Stimulated activated CD4-positive, alpha-beta T cell treated with anti-CD3 and anti-CD28 coated beads, Interleukin-12 subunit alpha, Interleukin-12 subunit beta, amount 100 ng/mL, for 48 hours (primary cell): Measurements from ENCODE around the gene SLC39A8.
"Not testable (repeated sequence)": the region's sequence is repeated elsewhere in the genome, so short reads cannot be mapped to it uniquely, and the experiment has no call there.

Source experiments
- DNase-seq, 3 donors: peaks; one replicate each; pipeline ENCODE4 v3.0.0-alpha.2; 2020; ENCODE audit warnings: low read depth in 2 of 3, low spot score in 1 of 3

The SLC39A8 gene

DNA sequence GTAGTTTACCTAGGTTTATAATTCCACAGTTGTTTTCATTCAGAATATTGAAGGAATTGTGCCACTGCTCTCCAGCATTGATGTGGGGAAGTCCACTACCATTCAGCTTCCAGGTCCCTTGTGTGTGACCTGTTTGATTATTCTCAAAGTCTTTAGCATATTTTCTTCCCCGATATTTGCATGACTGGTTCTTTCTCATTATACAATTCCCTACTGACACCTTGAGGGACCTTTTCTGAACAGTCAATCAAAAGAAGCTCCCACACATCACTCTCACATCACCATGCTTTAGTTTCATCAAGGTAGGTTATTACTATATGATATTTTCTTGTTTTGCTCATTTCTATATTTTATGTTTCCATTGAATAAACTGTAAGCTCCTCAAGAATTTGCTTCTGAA, 44.1 kb downstream of the SLC39A8 start:
- DNase-seq = no peak

DNA sequence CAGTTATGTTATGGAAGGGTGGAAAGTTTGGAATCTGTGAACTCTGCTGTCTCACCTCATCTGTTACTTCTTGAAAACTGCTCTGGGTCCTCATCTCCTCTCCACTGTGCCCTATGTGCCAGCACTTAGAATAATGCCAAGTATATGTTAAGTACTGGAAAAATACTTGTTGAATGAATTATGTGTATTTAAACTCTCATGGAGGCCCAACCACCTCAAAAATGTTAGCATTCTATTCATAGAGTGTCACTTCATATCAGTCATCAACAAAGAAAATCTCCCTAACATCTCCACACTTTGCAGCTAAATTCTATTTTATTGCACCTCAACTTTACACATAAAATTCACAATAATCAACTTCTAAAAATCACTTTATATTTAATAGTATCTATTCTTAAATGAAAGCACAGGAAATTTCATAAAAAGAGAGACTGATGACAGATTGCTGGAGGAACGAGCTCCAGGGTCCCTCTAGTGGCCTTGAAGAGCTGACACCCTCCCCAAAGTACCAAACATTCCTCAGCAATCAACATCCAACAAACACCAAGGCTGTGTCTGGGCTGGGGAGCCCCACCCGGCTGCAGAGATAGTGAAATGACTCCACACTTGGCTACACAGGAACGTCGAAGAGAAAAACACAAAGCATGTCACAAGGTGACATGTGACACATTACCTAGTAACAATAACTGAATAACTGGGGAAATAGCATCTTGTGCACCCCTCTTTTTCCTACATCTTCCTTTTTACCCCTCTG, 45.8 kb downstream of the SLC39A8 start:
- DNase-seq = no peak

DNA sequence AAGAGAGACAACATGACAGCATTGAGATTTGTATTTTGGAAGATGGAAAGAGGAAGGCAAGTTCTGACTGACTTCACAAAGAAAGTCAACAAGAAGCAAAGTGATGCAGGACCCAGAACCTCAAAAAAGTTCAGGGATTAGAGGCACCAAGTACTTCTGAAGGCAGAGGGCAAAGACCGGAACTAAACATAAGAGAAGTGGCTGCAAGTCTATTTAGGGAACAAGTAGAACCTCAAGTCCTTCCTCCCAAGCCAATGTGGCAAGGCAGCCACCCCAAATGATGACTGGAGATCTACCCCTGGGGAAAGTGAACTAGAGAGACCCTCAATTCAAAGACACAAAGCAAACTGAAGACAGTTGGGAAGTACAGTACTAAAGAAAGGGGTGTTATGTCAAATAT, 46.6 kb downstream of the SLC39A8 start:
- no peak for DNase-seq

DNA sequence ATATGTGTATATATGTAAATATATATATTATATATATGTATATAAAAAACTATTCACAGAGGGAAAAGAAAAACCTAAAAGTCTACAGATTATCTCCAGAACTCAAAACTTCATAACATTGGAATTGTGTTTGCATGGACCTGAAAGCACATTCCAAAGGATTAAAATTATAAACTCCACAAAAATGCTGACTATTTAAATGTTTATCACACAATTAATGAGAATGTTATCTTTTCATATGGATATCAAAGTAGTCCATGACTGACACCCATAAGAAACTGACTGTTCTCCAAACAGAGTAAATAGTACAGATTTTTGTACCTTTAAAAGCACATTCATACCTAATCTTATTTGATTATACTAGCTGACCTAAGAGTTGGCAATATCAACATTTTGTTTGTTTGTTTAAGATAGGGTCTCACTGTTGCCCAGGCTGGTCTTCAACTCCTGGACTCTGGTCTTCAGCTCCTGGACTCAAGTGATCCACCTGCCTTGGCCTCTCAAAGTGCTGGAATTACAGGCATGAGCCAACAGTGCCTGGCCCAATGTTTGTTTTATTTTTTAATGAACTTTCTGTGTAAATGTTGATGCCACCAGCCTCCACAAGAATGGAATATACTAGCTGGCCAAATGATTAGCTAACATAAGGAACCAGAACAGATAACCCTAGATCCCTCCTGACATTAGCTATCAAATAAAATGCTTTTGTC, 50.0 kb downstream of the SLC39A8 start:
- DNase-seq = no peak

DNA sequence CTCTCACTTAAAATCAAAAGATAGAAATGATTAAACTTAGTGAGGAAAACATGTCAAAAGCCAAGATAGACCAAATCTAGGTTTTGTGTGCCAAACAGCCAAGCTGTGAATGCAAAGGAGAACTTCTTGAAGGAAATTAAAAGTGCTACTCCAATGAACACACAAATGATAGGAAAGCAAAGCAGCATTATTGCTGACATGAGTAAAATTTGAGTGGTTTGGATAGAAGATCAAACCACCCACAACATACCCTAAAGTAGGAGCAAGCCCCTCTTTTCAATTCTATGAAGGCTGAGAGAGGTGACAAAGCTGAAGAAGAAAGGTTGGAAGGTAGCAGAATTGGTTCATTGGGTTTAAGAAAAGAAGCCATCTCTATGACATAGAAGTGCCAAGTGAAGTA, 56.8 kb downstream of the SLC39A8 start:
- no peak for DNase-seq

DNA sequence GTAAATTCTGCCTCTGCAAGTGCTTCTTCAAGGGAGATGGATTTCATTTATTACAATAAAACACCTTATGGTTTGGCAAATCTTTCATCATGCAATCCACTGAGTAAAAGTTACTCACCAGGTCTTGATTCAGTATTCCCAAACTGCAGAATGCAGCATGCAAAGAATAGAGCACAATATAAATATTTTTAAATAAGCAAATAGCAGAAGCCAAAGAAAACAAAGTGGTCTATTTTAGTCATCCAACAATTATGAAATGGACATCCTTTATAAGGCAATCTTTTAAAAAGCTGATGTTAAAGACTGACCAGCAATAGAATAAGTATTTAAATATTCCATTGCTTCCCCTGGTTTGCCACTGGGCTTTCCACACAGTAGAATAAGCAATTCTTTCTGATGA, 59.5 kb downstream of the SLC39A8 start:
- DNase-seq = no peak

DNA sequence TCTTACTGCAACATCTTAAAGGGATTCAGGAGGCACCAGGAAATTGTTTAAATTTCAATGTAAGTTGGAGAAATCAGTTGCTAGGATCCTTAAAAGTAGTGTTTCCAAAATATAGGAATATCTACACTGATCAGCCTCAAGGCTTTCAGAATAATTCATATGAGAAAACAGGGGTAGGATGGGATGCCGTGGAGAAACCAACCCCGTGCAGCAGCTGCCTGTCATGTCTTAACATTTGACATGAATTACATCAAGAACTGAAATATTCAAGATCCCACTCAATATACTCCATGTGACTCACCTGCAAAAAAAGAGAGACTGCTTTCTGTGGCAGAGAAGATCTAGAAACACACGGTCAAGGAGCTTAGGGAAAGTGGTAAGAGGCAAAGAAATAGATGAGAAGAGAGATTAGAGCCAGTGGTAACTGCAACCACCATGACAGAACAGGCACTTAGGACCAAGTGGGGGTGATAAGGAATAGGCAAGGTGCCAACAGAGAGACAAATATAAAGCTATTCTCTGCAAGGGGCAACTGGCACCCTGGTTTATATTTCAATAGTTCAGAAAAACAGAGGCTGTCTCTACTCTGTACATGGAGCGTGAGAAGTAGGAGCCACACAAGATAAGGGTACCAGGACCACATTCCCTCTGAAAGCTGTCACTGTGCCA, 64.0 kb downstream of the SLC39A8 start:
- DNase-seq = no peak

DNA sequence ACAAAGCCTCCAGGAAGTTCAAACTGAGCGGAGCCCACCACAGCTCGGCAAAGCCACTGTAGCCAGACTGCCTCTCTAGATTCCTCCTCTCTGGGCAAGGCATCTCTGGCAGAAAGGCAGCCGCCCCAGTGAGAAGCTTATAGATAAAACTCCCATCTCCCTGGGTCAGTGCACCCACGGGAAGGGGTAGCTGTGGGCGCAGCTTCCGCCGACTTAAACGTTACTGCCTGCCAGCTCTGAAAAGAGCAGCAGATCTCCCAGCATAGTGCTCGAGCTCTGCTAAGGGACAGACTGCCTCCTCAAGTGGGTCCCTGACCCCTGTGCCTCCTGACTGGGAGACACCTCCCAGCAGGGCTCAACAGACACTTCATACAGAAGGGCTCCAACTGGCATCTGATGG, 72.0 kb downstream of the SLC39A8 start:
- DNase-seq = not testable (repeated sequence)

DNA sequence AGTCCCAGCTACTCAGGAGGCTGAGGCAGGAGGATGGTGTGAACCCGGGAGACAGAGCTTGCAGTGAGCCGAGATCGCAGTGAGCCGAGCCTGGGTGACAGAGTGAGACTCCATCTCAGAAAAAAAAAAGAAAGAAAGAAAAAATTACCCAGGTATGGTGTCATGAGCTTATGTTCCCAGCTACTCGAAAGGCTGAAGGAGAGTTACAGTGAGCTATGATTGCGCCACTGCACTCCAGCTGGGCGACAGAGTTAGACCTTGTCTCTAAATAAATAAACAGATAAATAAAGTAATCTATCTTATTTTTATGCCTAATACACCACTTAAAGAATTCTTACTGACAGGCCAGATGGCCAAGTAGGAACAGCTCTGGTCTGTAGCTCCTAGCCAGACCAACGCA, 73.0 kb downstream of the SLC39A8 start:
- DNase-seq = no peak

DNA sequence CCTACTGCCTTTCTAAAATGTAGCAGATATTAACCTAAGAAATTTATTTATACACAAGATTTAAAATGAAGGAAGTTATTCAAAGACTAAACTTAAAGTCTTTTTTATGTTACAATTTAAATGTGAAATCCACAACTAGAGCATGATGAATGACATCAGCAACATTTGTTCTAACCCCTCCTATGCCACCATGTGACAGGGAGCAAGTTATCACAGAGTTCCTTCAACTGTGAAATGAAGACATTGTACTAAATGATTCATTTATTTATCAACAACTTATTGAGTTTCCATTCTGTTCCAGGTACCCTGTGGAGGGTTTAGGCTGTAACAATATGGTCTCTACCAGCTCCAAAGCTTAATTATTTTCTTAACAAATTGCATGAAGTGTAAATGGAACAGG, 76.9 kb downstream of the SLC39A8 start:
- no peak for DNase-seq

DNA sequence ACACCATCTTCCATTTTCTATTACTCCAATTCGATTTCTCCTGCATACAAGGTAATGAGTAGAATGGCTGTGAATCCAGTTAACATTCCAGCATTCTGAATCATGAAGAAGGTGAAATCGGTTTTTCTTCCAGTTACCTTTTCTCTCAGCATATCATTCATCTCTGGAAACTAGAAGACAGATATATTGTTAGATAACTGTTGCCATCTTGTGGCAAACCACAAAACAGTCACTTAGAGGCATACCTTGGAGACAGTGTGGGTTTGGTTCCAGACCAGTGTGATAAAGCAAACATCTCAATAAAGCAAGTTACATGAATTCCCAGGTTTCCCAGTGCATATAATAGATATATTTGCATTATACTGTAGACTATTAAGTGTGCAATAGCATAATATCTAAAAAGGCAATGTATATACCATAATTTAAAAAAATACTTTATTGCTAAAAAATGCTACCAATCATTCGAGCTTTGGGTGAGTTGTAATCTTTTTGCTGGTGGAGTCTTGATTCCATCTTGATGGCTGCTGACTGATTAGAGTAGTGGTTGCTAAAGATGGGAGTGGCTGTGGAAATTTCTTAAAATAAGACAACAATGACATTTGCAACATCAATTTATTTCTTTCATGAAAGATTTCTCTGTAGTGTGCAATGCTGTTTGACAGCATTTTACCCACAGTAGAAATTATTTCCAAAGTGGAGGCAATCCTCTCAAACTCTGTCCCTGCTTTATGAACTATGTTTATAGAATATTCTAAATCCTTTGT, 82.1 kb downstream of the SLC39A8 start:
- DNase-seq = peak in 1 of 3 donors; percentile 5

DNA sequence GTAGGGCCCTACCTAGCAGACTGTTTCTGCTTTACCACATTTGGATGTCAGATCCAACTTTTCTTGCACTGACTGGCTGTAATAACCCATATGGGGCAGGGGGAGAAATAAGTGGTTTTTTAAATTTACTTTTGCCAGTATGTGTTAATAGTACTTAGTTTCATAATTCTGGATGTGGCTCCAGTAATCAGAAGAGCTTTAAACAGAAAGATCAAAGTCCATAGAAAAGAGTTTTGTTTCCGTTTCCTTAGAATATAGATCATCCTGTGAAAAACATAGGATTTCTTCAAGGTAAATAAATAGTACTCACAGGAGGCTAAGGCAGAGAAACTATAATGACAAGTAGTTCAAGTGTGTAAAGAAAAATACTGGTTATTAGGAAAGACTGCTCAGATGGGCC, 85.6 kb downstream of the SLC39A8 start:
- no peak for DNase-seq

DNA sequence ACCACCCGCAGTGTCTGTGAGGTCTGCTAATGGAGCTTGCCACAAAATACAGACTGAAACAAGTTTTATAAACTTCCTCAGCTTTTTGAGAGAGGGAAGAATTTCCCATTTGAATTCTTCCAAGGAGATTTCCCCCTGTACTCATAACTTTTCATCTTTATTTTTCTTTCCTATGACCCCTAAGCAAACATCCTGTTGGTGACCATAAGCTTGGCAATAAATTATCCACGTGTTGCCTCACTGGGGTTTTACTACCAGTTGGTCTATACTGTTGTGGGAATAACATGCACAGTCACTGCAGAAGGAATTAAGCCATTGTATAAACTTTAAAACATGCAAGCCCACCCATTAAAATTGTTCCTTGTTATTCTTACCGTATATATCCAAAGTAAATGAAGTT, 86.2 kb downstream of the SLC39A8 start:
- no peak for DNase-seq

DNA sequence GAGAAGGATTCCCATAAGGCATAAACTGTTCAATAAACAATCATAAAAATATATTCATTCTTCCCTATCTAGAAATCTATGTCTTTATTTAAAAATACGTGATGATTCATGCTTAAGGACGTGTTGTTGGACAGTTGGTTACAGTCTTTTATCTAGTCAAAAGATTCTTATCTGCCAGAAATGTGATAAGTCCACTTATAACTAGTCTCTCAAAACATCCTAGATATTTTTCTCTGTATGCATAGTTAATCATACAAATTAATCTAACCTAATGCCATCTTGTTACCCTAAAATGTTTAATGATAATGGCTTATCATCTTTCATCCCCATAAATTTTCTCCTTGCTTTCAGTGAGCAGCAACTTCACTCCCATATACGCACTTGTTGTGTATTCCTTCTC, 89.0 kb downstream of the SLC39A8 start:
- DNase-seq = no peak

DNA sequence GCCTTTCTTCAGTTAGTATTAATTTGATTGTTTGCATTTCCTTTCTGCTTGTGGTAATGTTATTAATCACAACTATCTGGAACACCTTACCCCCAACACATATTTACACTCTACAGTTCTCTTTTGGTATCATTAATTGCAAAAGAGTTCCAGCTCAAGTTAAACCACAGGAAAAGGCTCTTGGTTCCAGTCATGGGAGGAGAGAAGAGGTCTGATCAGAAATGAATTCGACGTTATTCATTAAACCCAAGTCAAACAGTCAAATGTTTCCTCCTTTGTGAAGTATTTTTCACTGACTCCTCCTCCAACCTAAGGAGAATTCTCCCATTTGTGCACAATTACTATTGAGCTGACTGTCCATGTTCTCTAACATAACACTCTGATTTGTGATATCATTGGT, 91.4 kb downstream of the SLC39A8 start:
- no peak for DNase-seq

DNA sequence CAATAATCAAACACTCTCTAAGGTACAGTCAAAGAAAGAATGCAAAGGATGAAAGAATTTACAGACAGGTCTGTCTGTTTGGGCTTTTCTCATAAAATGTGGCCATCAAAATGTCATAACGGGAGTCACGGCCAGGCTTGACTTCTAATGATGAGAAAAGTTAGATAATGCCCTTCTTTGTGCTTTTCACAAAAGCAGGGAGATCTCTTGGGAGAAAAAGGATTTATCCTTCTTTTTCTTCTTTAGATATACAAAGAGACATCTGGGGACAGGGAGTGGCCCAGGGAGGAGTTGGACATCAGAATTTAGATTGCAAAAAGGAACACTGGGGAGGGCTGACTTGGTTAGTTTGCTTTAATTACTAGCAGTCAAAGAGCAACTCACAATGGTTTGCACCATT, 93.1 kb downstream of the SLC39A8 start:
- no peak for DNase-seq

DNA sequence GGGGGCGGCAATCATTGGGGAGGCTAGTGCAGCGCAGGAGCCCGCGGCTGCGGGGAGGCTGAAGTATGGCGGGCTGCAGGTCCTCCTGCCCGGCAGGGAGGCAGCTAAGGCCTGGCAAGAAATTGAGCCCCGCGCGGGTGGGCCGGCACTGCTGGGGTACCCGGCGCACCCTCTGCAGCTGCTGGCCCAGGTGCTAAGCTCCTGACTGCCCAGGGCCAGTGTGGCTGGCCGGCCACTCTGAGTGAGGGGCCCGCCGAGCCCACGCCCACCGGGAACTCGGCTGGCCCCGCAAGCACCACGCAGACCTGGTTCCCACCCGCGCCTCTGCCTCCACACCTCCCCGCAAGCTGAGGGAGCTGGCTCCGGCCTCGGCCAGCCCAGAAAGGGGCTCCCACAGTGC, 94.9 kb downstream of the SLC39A8 start:
- no peak for DNase-seq

DNA sequence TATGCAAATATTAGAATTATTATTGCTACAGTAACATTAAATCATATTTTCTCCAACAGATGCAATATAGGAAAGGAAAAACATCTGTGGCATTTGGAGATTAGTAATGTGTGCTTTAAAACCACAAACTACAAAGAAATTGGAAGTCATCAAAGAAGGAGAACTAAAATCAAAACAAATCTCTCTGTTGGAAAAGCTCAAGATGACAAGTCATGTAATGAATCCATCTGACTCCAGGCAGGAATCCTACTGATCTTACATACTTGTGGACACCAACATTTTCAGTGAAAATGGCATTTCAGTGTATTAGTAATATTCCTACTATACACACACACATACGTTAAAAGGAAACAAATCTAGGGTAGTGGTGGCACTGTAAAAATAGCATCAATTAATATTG, 98.2 kb downstream of the SLC39A8 start:
- no peak for DNase-seq

DNA sequence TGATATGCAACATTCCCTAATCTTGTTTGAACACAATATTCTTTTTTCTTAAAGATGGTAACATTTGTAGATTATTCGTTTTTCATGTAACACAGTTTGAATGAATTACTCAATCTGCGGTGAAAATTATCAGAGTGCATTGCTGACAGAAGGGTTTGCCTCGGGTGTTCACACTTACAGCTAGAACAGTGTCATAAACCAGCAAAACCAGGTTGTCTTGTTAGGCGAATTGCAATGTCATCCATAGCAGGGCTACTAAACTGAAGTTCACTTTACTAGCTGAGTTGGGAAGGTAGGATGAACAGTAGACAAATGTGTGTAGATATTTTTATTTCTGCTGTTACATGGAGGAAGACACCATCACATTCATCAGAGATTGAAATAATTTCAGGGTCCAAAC, 98.9 kb downstream of the SLC39A8 start:
- no peak for DNase-seq

DNA sequence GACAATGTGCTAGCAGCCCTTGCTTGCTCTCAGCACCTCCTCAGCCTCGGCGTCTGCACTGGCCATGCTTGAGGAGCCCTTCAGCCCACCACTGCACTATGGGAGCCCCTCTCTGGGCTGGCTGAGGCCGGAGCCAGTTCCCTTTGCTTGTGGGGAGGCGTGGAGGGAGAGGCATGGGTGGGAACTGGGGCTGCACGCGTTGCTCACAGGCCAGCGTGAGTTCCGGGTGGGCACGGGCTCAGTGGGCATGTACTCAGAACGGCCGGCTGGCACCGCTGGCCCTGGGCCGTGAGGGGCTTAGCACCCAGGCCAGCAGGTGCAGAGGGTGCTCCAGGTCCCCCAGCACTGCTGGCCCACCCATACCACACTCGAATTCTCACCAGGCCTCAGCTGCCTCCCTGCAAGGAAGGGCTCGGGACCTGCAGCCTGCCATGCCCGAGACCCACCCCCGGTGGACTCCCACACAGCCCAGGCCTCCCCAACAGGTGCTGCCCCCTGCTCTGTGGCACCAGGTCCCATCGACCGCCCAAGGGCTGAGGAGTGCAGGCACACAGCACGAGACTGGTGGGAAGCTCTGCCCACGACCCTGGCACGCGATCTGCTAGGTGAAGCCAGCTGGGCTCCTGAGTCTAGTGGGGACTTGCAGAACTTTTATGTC, 100.3 kb downstream of the SLC39A8 start:
- DNase-seq = no peak

DNA sequence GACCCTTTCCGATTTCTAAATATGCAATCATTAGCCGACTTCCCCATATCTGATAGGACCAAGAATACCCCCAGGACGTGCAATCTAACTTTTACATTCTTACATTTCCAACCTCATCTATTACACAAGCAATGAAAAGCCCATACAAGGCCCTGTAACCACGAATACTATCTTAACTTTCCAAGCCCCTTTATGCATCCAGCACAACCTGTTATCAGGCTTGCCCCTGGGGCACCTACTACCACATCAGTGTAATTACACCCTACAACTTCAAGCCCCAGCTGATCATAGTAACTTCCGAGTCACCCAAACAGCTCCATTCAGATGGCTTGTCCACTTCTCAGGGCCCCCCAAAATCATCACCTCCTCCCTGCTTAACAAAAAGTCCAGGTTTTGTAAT, 102.0 kb downstream of the SLC39A8 start:
- not testable (repeated sequence) for DNase-seq
